Right atrium auricular region (tissue), 2 donors: ENCODE results near the gene GJA1. TPM values are rescaled to one million over a fixed set of nuclear protein-coding genes. Genes with fewer than 3 reads are reported as not detected.
A peak's percentile ranks its signal among the peaks of the same experiment; 100 is the strongest.
"Not testable (repeated sequence)": the region's sequence is repeated elsewhere in the genome, so short reads cannot be mapped to it uniquely, and the experiment has no call there.

Source experiments
- DNase-seq: peaks from one replicate; pipeline ENCODE4 v3.0.0-alpha.2; 2019; ENCODE audit warnings: low spot score
- H3K27ac ChIP-seq, 2 donors: fragments of 200-600 bp; sonication (generic); 1 replicate in 1 of 2; 2 replicates in 1 of 2; pipeline ENCODE4 v1.5.1; 2016 to 2019
- H3K27me3 ChIP-seq, 2 donors: fragments of 200-600 bp; sonication (generic); one replicate each; pipeline versions ENCODE4 v1.5.1 to v1.6.0; 2017 to 2019
- H3K36me3 ChIP-seq: fragments of 200-600 bp; sonication (generic); one replicate; pipeline ENCODE4 v1.5.1; 2016
- H3K4me1 ChIP-seq, 2 donors: fragments of 200-600 bp; sonication (generic); one replicate each; pipeline versions ENCODE4 v1.5.1 to v1.6.0; 2017 to 2019
- H3K4me3 ChIP-seq, 2 donors: fragments of 200-600 bp; sonication (generic); 1 replicate in 1 of 2; 2 replicates in 1 of 2; pipeline ENCODE4 v1.5.1; 2017 to 2019; ENCODE audit warnings: mild to moderate bottlenecking in 1 of 2, moderate library complexity in 1 of 2
- H3K9me3 ChIP-seq, 2 donors: fragments of 200-600 bp; sonication (generic); one replicate each; pipeline ENCODE4 v1.5.1; 2019
- CTCF ChIP-seq, 2 donors: fragments of 200-600 bp; sonication (generic); IDR thresholded peaks; one replicate each; pipeline ENCODE4 v1.5.1; 2019; ENCODE audit warnings: antibody characterized with exemption in 2 of 2
- total RNA-seq, 2 donors: library from RNA; depleted of rRNA; stranded (reverse); fragments of >200 nt; gene quantifications; one replicate each; pipeline ENCODE4 v1.1.0, GENCODE V29; 2016

The GJA1 gene
- total RNA-seq, 2 donors from 2014 or later, result 122 to 235 TPM

- no peaks in the 10 kb centered on the region for H3K9me3 ChIP-seq
- no peaks in the 10 kb centered on the region for H3K4me1 ChIP-seq
- H3K27me3 ChIP-seq, result no peaks in the 10 kb centered on the region
- H3K36me3 ChIP-seq, result no peaks in the 10 kb centered on the region
- TF ChIP-seq CTCF (IDR thresholded peaks at IDR 0.05), result no peak
- no peak for DNase-seq
- H3K4me3 ChIP-seq, result no peak overlapping the region
- no peak overlapping the region for H3K27ac ChIP-seq
Observed at GRCh38 chr6:121418346-121418745, 17.1 kb upstream of the GJA1 start.

GRCh38 chr6:121426686-121427085 is 8.8 kb upstream of the GJA1 start:
- Histone ChIP-seq H3K36me3 (no peaks in the 10 kb centered on the region), H3K4me3 (no peak overlapping the region), H3K27ac (no peak overlapping the region), H3K9me3 (no peaks in the 10 kb centered on the region), H3K4me1 (no peaks in the 10 kb centered on the region), H3K27me3 (no peaks in the 10 kb centered on the region)
- no peak for DNase-seq
- TF ChIP-seq CTCF (IDR thresholded peaks at IDR 0.05), result no peak

- DNase-seq, result no peak
- Histone ChIP-seq H3K4me3 (no peak overlapping the region), H3K27me3 (no peaks in the 10 kb centered on the region), H3K9me3 (no peaks in the 10 kb centered on the region), H3K27ac (no peak overlapping the region), H3K4me1 (no peaks in the 10 kb centered on the region), H3K36me3 (no peaks in the 10 kb centered on the region)
- TF ChIP-seq CTCF (IDR thresholded peaks at IDR 0.05), result no peak
Observed at GRCh38 chr6:121428872-121429756, 6.3 kb upstream of the GJA1 start.

- peak; percentile 55 to 81 for TF ChIP-seq CTCF (IDR thresholded peaks at IDR 0.05)
- Histone ChIP-seq H3K27me3 (no peaks in the 10 kb centered on the region), H3K4me3 (no peak overlapping the region), H3K9me3 (no peaks in the 10 kb centered on the region), H3K27ac (peak overlapping the region in 1 of 2 donors; percentile 42), H3K36me3 (no peaks in the 10 kb centered on the region), H3K4me1 (peaks cover 0 to 11% of the 10 kb centered on the region in 2 donors)
- DNase-seq, result no peak
Observed at GRCh38 chr6:121430514-121431460, 4.7 kb upstream of the GJA1 start.

- H3K36me3 ChIP-seq, H3K9me3 ChIP-seq, H3K4me3 ChIP-seq, H3K27me3 ChIP-seq, DNase-seq, H3K27ac ChIP-seq: not testable (repeated sequence)
- H3K4me1 ChIP-seq, result peaks cover 0 to 11% of the 10 kb centered on the region in 2 donors
Observed at GRCh38 chr6:121431776-121432175, 3.7 kb upstream of the GJA1 start.
